Astrocyte (in vitro differentiated cells and primary cell): ENCODE measurements around the gene RAB3IL1. TPM values are rescaled to one million over a fixed set of nuclear protein-coding genes. Genes with fewer than 3 reads are reported as not detected.

Experiments
- DNase-seq: peaks from one replicate; pipeline ENCODE4 v3.0.0-alpha.2; 2010; ENCODE audit warnings: low read depth
- FAIRE-seq: peaks from 2 replicates; lab custom pipeline; 2011; peaks lifted over from hg19 to GRCh38; lab: Jason Lieb, UNC
- H2AFZ ChIP-seq: 2 replicates; pipeline ENCODE4 v1.6.0; 2012; ENCODE audit warnings: low read depth, low read length, inconsistent platforms
- H3K27ac ChIP-seq: 2 replicates; pipeline ENCODE4 v1.5.1; 2011; ENCODE audit warnings: low read depth, low read length, inconsistent platforms
- H3K27me3 ChIP-seq: 2 replicates; pipeline ENCODE4 v1.6.0; 2011; ENCODE audit warnings: low read length, inconsistent platforms; ENCODE audit not compliant: insufficient read depth
- H3K36me3 ChIP-seq: 2 replicates; pipeline ENCODE4 v1.5.1; 2011; ENCODE audit warnings: low read length, inconsistent platforms; ENCODE audit not compliant: insufficient read depth
- H3K4me1 ChIP-seq: 2 replicates; pipeline ENCODE4 v1.5.1; 2011; ENCODE audit warnings: low read length, inconsistent platforms; ENCODE audit not compliant: insufficient read depth
- H3K4me2 ChIP-seq: 2 replicates; pipeline ENCODE4 v1.6.0; 2012; ENCODE audit warnings: low read length, inconsistent platforms
- H3K4me3 ChIP-seq: 2 replicates; pipeline ENCODE4 v1.5.1; 2011; ENCODE audit warnings: low read depth, mild to moderate bottlenecking, low read length, inconsistent platforms; ENCODE audit not compliant: insufficient read depth
- H3K79me2 ChIP-seq: 2 replicates; pipeline ENCODE4 v1.6.0; 2012; ENCODE audit warnings: mild to moderate bottlenecking, low read length, inconsistent platforms; ENCODE audit not compliant: insufficient read depth
- H3K9ac ChIP-seq: 2 replicates; pipeline ENCODE4 v1.6.0; 2012; ENCODE audit warnings: mild to moderate bottlenecking, low read length, inconsistent platforms
- H3K9me3 ChIP-seq: 2 replicates; pipeline ENCODE4 v1.5.1; 2012; ENCODE audit warnings: low read depth, mild to moderate bottlenecking, low read length, inconsistent platforms; ENCODE audit not compliant: insufficient read depth
- H4K20me1 ChIP-seq: 2 replicates; pipeline ENCODE4 v1.6.0; 2012; ENCODE audit warnings: low read length, inconsistent platforms; ENCODE audit not compliant: insufficient read depth
- H3K27ac Mint-ChIP-seq: one replicate; pipeline ENCODE4 v1.8.0; 2021; ENCODE audit warnings: mild to moderate bottlenecking, mixed read lengths; ENCODE audit not compliant: unreplicated experiment
- H3K27me3 Mint-ChIP-seq: one replicate; pipeline ENCODE4 v1.8.0; 2021; ENCODE audit warnings: low read depth, mixed read lengths; ENCODE audit not compliant: unreplicated experiment
- H3K36me3 Mint-ChIP-seq: one replicate; pipeline ENCODE4 v1.8.0; 2021; ENCODE audit warnings: low read depth, mixed read lengths; ENCODE audit not compliant: unreplicated experiment
- H3K4me1 Mint-ChIP-seq: one replicate; pipeline ENCODE4 v1.8.0; 2021; ENCODE audit warnings: low read depth, mixed read lengths; ENCODE audit not compliant: unreplicated experiment
- H3K4me3 Mint-ChIP-seq: one replicate; pipeline ENCODE4 v1.8.0; 2021; ENCODE audit warnings: mild to moderate bottlenecking, moderate library complexity, mixed read lengths; ENCODE audit not compliant: unreplicated experiment
- H3K9me3 Mint-ChIP-seq: one replicate; pipeline ENCODE4 v1.8.0; 2021; ENCODE audit warnings: mild to moderate bottlenecking, mixed read lengths; ENCODE audit not compliant: unreplicated experiment
- CTCF ChIP-seq: IDR thresholded peaks from 2 replicates; pipeline ENCODE4 v1.5.1; 2011; ENCODE audit warnings: low read depth, mild to moderate bottlenecking, inconsistent platforms, low read length, moderate library complexity; ENCODE audit not compliant: insufficient read depth
- EZH2 ChIP-seq: IDR thresholded peaks from 2 replicates; pipeline ENCODE4 v1.6.1; 2012; ENCODE audit warnings: mild to moderate bottlenecking, low read length, inconsistent platforms; ENCODE audit not compliant: insufficient read depth
- total RNA-seq: library from RNA; stranded (reverse); gene quantifications from 2 replicates; pipeline ENCODE4 v1.2.1, GENCODE V29; 2021

The RAB3IL1 gene
- total RNA-seq, 1 donor from 2014 or later, result 0.91 TPM

DNA sequence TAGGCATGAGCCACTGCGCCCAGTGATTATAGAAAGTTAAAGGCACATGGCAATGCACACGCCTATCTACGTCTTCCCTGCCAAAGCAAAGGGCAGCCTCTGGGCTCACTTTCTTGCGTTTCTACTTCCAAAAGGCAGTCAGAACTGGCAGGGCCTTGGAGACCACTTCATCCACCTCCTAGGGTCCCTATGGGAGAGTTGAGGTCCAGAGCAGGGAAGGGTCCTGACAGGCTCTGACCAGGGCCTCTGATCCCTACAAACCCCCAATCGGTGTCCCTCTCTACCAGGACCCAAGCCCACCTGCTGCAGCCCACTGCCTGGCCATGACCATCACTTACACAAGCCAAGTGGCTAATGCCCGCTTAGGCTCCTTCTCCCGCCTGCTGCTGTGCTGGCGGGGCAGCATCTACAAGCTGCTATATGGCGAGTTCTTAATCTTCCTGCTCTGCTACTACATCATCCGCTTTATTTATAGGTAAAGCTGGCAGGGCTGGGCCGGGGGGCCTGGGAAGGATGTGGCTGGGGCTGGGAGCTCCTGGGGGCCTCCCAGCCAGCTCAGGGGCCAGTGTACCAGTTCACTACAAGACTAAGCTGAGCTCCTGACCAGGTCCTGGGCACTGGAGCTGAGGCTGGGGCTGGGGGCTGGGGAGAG, 34.2 kb upstream of the RAB3IL1 start:
- no peaks in the 10 kb centered on the region for H3K79me2 ChIP-seq
- H4K20me1 ChIP-seq, result no peaks in the 10 kb centered on the region
- DNase-seq, result no peak
- Mint-ChIP-seq H3K27me3 (peaks cover 20% of the 10 kb centered on the region), H3K36me3 (no peaks in the 10 kb centered on the region), H3K9me3 (no peaks in the 10 kb centered on the region), H3K27ac (no peak overlapping the region), H3K4me3 (no peak overlapping the region), H3K4me1 (peaks cover 8% of the 10 kb centered on the region)
- TF ChIP-seq EZH2 (no peak), CTCF (no peak)
- no peak overlapping the region for H3K4me3 ChIP-seq
- no peak overlapping the region for H3K9ac ChIP-seq
- H3K27me3 ChIP-seq, result peaks cover 5% of the 10 kb centered on the region
- FAIRE-seq, result no peak
- H3K27ac ChIP-seq, result no peak overlapping the region
- no peak overlapping the region for H2AFZ ChIP-seq
- peaks cover 9% of the 10 kb centered on the region for H3K4me1 ChIP-seq
- no peaks in the 10 kb centered on the region for H3K9me3 ChIP-seq
- no peak overlapping the region for H3K4me2 ChIP-seq
- H3K36me3 ChIP-seq, result no peaks in the 10 kb centered on the region

DNA sequence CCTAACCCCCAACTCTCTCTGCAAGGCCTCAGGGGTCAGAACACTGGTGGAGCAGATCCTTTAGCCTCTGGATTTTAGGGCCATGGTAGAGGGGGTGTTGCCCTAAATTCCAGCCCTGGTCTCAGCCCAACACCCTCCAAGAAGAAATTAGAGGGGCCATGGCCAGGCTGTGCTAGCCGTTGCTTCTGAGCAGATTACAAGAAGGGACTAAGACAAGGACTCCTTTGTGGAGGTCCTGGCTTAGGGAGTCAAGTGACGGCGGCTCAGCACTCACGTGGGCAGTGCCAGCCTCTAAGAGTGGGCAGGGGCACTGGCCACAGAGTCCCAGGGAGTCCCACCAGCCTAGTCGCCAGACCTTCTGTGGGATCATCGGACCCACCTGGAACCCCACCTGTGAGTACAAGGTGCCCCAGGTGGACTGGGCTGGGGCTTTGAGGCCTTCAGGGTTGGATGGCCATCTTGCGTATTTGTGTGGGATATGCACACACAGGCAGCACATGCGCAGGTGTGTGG, 32.7 kb upstream of the RAB3IL1 start, which contains the start of gene BEST1:
TSS of gene BEST1 (plus strand) at position 317 of the 513 bp plus-strand sequence. CDS start 1,456 bp downstream, outside the sequence.
- Histone ChIP-seq H3K4me2 (no peak within 1 kb of the TSS), H3K4me1 (peaks cover 4% of the 10 kb centered on the region), H3K4me3 (no peak within 1 kb of the TSS), H3K27ac (no peak within 1 kb of the TSS), H3K9me3 (no peaks in the 10 kb centered on the region), H3K27me3 (no peaks in the 10 kb centered on the region), H2AFZ (no peak within 1 kb of the TSS), H3K79me2 (no peaks in the 10 kb centered on the region), H3K9ac (no peak within 1 kb of the TSS), H4K20me1 (no peaks in the 10 kb centered on the region), H3K36me3 (no peaks in the 10 kb centered on the region)
- DNase-seq, result no peak
- FAIRE-seq, result no peak
- Mint-ChIP-seq H3K9me3 (no peaks in the 10 kb centered on the region), H3K4me3 (peak within 1 kb of the TSS; percentile 40), H3K27ac (peak within 1 kb of the TSS; percentile 94), H3K4me1 (peaks cover 8% of the 10 kb centered on the region), H3K27me3 (peaks cover 17% of the 10 kb centered on the region), H3K36me3 (no peaks in the 10 kb centered on the region)
- TF ChIP-seq CTCF (no peak), EZH2 (no peak)
